Erythroblast (primary cell): Measurements from ENCODE around the gene TTLL9.

ENCODE experiments used
- GATA1 ChIP-seq: IDR thresholded peaks from 2 replicates; pipeline ENCODE4 v1.6.1; 2011; ENCODE audit warnings: low read depth, mild to moderate bottlenecking, control low read depth, low read length, moderate library complexity
- POLR2A ChIP-seq: IDR thresholded peaks from 2 replicates; pipeline ENCODE4 v1.6.1; 2011; ENCODE audit warnings: mild to moderate bottlenecking, low read length

DNA sequence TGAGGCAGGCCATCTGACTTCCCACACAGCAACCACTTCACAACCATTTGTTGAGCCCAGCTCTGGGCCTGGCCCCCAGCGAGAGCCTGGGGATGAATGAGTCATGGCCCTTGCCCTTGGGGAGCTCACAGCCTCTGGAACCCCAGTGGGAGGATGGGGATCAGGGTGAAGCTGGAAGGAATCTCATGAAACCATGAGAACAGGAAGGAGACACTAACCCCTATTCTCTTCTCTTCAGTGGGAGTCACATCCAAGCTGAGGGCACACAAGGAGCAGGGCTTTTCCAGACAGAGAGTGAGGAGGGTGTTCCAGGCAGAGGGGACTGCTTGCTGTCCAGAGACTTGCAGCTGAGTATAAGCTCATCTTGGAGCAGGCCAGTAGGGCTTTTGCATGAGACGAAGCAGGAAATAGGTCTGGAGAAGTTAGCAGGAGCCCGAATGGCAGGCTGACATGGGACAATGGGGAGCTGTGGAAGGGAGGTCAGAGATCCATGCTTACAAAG is 32.5 kb upstream of the TTLL9 start:
- TF ChIP-seq POLR2A = no peak
- TF ChIP-seq GATA1 = no peak
